ENCODE data around the gene SCAND1.

Gene SCAND1

DNA sequence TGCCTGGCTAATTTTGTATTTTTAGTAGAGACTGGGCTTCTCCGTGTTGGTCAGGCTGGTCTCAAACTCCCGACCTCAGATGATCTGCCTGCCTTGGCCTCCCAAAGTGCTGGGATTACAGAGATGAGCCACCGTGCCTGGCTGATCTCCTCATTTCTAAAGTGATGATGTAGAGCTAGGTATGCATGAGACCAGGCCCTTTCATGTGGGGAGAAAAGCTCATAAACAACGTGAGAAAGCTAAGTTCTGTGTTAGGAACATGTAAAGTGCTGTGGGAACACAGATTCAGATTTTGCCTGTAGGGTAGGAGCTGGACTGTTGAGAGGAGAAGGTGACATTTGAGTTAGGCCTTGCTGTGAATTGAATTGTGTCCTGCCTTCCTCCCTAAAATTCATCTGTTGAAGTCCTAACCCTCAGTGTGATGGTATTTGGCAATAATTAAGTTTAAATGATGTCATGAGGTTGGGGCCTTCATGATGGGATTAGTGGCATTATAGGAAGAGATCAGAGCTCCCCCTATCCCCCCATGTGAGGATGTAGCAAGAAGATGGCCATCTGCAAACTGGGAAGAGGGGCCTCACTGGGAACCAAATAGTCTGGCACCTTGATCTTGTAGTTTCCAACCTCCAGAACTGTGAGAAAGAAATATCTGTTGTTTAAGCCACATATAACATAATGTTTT, 49.2 kb downstream of the SCAND1 start:
- no peak overlapping the region for H3K4me3 Mint-ChIP-seq
- peaks cover 33% of the 10 kb centered on the region for H3K4me1 Mint-ChIP-seq
- H3K36me3 Mint-ChIP-seq (ENCODE audit: low read depth), result peaks cover 30% of the 10 kb centered on the region
- ATAC-seq (no peak), DNase-seq (no peak)
- H3K27ac Mint-ChIP-seq, result no peak overlapping the region
- H3K27me3 Mint-ChIP-seq, result no peaks in the 10 kb centered on the region
- H3K9me3 Mint-ChIP-seq, result no peaks in the 10 kb centered on the region

DNA sequence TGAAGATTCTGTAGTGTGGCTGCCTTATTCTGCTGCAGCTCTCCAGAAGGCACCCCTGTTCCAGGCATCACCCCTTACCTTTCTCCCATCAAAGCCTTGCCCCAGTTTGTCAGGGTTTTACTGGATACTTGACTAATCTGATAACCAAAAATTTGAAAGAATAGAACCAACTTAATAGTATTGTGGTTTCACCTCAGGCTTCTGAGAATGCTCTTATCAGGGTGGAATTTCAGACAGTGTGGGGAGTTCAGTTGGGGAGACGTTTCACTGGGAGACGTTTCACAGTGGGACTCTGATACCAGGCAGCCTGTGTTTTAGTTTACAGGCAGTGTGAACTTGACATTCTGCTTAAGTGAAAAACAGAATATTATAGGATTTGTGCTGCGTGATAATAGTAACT, 50.5 kb downstream of the SCAND1 start:
- no peak for ATAC-seq
- Mint-ChIP-seq H3K27ac (no peak overlapping the region), H3K4me3 (no peak overlapping the region), H3K4me1 (peaks cover 22% of the 10 kb centered on the region), H3K27me3 (no peaks in the 10 kb centered on the region), H3K9me3 (no peaks in the 10 kb centered on the region), H3K36me3 (ENCODE audit: low read depth) (peaks cover 30% of the 10 kb centered on the region)
- DNase-seq, result no peak

Data from activated naive CD8-positive, alpha-beta T cell treated with anti-CD3 and anti-CD28 coated beads, Interleukin-2, amount 50 U/mL, for 24 hours (primary cell).